ENCODE data around the gene ABAT. TPM values are rescaled to one million over a fixed set of nuclear protein-coding genes. Genes with fewer than 3 reads are reported as not detected.

The ABAT gene
- total RNA-seq, 4 donors from 2014 or later = 9.6 to 24.0 (median 21.3) TPM

DNA sequence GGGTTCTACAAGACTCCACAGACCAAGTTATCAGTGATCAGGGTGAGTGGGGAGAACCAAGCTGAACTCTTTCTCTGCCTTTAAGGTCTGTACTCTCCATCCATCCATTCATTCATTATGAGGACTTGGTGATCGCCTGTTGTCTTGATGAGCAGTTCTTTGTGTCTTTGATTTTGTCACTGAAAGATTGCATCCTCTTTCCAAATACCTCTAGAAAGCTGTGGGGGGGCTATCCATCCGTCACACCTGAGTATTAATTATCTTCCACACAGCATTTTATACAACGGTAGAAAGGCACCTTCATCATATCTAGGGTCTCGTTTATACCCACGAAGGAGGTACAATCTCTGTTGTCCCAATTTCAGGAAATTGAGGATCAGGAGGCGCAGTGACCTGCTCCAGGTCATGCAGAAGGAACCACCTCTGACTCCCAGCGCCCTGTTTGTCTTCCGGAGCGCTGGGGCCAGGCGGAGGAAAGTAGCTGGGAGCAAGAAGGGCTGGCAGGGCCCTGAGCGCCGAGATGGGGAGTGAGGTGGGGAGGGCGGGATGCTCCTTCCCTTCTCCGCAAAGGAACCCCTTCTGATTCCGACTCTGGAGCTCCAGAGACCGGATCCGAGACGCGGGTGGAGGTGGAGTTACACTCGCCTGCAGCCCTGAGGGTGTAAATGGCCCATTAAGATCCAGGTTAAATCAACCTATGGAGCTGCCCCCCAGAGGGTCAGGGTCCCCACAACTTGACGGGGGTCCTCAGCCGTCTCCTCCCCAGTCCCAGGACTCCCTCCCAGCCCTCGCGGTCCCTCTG lies 605 bp upstream of the ABAT start:
- no peaks in the 10 kb centered on the region for H3K27me3 ChIP-seq
- WGBS, 2 donors = 20 to 21% methylated on average over 21 to 23 of the region's 24 CpGs
- H3K4me3 ChIP-seq = peak overlapping the region; percentile 68 to 83 (median 76)
- no peaks in the 10 kb centered on the region for H3K9me3 ChIP-seq
- no peak for TF ChIP-seq EP300 (IDR thresholded peaks at IDR 0.05)
- TF ChIP-seq, protein P1, sequence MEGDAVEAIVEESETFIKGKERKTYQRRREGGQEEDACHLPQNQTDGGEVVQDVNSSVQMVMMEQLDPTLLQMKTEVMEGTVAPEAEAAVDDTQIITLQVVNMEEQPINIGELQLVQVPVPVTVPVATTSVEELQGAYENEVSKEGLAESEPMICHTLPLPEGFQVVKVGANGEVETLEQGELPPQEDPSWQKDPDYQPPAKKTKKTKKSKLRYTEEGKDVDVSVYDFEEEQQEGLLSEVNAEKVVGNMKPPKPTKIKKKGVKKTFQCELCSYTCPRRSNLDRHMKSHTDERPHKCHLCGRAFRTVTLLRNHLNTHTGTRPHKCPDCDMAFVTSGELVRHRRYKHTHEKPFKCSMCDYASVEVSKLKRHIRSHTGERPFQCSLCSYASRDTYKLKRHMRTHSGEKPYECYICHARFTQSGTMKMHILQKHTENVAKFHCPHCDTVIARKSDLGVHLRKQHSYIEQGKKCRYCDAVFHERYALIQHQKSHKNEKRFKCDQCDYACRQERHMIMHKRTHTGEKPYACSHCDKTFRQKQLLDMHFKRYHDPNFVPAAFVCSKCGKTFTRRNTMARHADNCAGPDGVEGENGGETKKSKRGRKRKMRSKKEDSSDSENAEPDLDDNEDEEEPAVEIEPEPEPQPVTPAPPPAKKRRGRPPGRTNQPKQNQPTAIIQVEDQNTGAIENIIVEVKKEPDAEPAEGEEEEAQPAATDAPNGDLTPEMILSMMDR (IDR thresholded peaks at IDR 0.05) = no peak
- H3K36me3 ChIP-seq = peaks cover 0 to 7% (median 0%) of the 10 kb centered on the region in 3 donors
- H3K27ac ChIP-seq = peak overlapping the region; percentile 13 to 84 (median 63)
- peak in 1 of 2 donors; percentile 16 for DNase-seq (ENCODE audit: low spot score in 2 of 2)
- H3K4me1 ChIP-seq = peaks cover 0 to 22% (median 12%) of the 10 kb centered on the region in 4 donors

DNA sequence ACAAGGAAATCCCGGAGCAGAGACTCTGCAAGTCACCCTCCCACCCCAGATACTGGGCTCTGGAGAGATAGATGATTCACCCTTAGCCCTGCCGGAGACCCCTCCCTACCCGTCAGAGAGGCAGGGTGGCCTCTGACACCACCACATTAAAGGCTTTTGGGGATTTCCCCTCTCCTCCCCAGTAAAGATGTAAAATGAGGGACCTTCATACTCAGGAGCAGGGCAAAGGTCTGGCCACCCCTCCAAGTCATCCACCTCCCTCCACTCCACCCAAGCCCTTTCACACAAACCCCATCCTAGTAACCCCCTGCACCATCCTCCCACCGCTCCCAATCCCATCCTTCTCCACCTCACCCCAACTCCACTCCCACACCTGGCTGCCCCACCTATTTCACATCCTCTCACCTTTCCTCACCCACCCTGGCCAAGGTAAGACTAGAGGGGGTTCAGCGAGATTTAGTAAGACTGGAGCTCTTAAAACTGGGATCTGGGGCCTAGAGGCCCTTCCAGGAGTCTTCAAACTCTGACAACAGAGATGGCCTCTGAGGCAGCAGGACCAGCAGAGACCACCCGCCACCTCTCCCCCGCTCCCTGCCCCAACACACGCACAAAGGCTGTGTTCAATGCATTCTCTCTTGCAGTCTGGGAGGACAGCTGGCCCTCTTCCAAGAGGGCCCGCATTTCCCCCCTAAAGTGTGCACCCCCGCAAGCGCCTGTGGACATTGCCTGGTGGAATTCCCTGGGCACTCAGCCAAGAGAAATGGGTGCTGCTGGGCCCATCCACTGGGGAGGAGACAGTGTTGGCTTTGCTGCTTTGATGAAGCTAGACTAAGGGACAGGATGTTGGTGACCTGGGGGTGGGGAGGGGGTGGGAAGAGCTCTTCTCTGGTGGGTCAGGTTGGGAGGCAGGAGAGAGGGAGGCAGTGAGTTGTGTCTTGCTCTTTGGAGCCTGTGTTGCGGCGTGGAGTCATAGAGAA lies 1.1 kb downstream of the ABAT start:
- Histone ChIP-seq H3K9me3 (peaks cover 0 to 7% (median 0%) of the 10 kb centered on the region in 4 donors), H3K4me1 (peaks cover 0 to 22% (median 12%) of the 10 kb centered on the region in 4 donors), H3K27me3 (no peaks in the 10 kb centered on the region), H3K4me3 (peak overlapping the region; percentile 68 to 83 (median 76)), H3K27ac (peak overlapping the region in 1 of 4 donors; percentile 84), H3K36me3 (peaks cover 0 to 11% (median 0%) of the 10 kb centered on the region in 3 donors)
- 49 to 54% methylated on average over 12 to 13 of the region's 13 CpGs for WGBS, 2 donors
- DNase-seq (ENCODE audit: low spot score in 2 of 2) = no peak
- no peak for TF ChIP-seq POLR2A (IDR thresholded peaks at IDR 0.05)
- TF ChIP-seq EP300 (IDR thresholded peaks at IDR 0.05) = no peak
- TF ChIP-seq, protein P1 (IDR thresholded peaks at IDR 0.05) = no peak

DNA sequence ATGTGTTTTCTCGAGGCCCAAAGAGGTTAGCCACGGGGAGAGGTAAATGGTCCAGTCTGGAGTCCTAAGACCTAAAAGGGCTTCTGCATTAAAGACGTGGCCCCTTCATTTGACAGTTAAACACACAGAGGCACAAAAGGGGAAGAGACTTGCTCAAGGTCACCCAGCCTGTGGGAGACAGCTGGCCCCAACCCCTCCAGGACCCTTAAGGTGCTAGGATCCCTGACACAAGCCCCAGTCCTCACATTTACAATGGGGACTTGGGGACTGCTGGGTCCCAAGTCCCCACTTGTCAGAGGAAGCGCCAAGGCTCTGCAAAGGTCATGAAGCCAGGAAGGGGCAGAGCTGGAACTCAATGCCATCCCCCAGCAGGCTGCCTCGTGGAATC lies 1.7 kb downstream of the ABAT start:
- peaks cover 0 to 8% (median 0%) of the 10 kb centered on the region in 3 donors for H3K36me3 ChIP-seq
- H3K4me1 ChIP-seq = peaks cover 0 to 22% (median 12%) of the 10 kb centered on the region in 4 donors
- no peak overlapping the region for H3K27ac ChIP-seq
- WGBS, 2 donors = 45 to 63% methylated on average over 4 to 5 of the region's 5 CpGs
- DNase-seq (ENCODE audit: low spot score in 2 of 2) = no peak
- TF ChIP-seq POLR2A (IDR thresholded peaks at IDR 0.05) (no peak), EP300 (IDR thresholded peaks at IDR 0.05) (no peak)
- TF ChIP-seq, protein P1 (IDR thresholded peaks at IDR 0.05) = no peak
- peaks cover 0 to 7% (median 0%) of the 10 kb centered on the region in 4 donors for H3K9me3 ChIP-seq
- H3K4me3 ChIP-seq = no peak overlapping the region
- no peaks in the 10 kb centered on the region for H3K27me3 ChIP-seq

DNA sequence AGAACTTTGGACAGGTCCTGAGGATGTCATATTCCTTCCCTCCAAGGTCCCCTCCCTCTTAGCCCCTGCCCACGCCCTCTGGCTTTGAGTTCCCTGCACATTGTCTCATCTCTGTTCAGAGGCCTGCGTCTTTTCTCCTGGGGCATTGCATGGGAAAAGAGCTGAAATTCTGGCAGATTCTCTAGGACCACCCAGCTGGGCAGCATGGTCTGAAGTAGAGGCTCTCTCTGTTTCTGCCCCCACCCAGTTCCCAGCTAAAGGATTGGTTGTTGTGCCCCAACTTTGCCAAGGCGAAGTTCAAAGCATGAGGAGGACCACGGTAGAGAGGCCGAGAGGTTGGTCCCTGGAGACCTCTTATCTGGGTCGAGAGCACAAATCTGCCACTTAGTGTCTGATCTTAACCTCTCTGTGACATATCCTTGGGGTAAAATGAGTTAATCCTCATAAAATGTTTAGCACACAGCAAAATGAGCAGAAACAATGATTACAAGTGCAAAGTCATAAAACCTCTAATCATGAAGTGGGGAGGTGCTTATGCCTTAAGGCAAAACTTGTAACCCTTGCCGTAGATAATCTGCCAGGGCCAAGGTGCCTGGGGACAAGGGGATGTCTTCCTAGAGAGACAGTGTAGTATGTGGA lies 2.4 kb downstream of the ABAT start:
- no peak for DNase-seq (ENCODE audit: low spot score in 2 of 2)
- WGBS, 2 donors = 67% methylated on average over 7 of the region's 7 CpGs
- H3K4me1 ChIP-seq = peaks cover 0 to 22% (median 12%) of the 10 kb centered on the region in 4 donors
- H3K9me3 ChIP-seq = peaks cover 0 to 7% (median 0%) of the 10 kb centered on the region in 4 donors
- no peak overlapping the region for H3K4me3 ChIP-seq
- TF ChIP-seq POLR2A (IDR thresholded peaks at IDR 0.05) (no peak), EP300 (IDR thresholded peaks at IDR 0.05) (no peak)
- TF ChIP-seq, protein P1 (IDR thresholded peaks at IDR 0.05) = no peak
- H3K27me3 ChIP-seq = no peaks in the 10 kb centered on the region
- H3K27ac ChIP-seq = no peak overlapping the region
- H3K36me3 ChIP-seq = peaks cover 0 to 8% (median 0%) of the 10 kb centered on the region in 3 donors

Measured in tibial nerve (tissue), 4 donors.